Uterus (tissue), 4 donors: ENCODE measurements around the gene C9orf153. TPM values are rescaled to one million over a fixed set of nuclear protein-coding genes. Genes with fewer than 3 reads are reported as not detected.

Experiments
- DNase-seq, 2 donors: peaks; one replicate each; pipeline ENCODE4 v3.0.0-alpha.2; 2019 to 2020
- H3K27ac ChIP-seq, 2 donors: fragments of 200-600 bp; sonication (generic); 1 replicate in 1 of 2; 2 replicates in 1 of 2; pipeline ENCODE4 v1.5.1; 2016 to 2018
- H3K27me3 ChIP-seq, 2 donors: fragments of 200-600 bp; sonication (generic); one replicate each; pipeline ENCODE4 v1.5.1; 2018 to 2019; ENCODE audit warnings: control low read depth in 1 of 2
- H3K36me3 ChIP-seq, 2 donors: fragments of 200-600 bp; sonication (generic); one replicate each; pipeline ENCODE4 v1.5.1; 2019; ENCODE audit warnings: control low read depth in 1 of 2
- H3K4me1 ChIP-seq, 2 donors: fragments of 200-600 bp; sonication (generic); one replicate each; pipeline ENCODE4 v1.5.1; 2018 to 2019; ENCODE audit warnings: control low read depth in 1 of 2
- H3K4me3 ChIP-seq, 2 donors: fragments of 200-600 bp; sonication (generic); 1 replicate in 1 of 2; 2 replicates in 1 of 2; pipeline ENCODE4 v1.5.1; 2018 to 2019; ENCODE audit warnings: mild to moderate bottlenecking in 1 of 2
- H3K9me3 ChIP-seq, 2 donors: fragments of 200-600 bp; sonication (generic); one replicate each; pipeline ENCODE4 v1.5.1; 2019; ENCODE audit warnings: control low read depth in 1 of 2
- CTCF ChIP-seq, 4 experiments: fragments of 200-600 bp in 2 of 4; fragments of 450-650 bp in 2 of 4; sonication (generic) in 2 of 4; IDR thresholded peaks; one replicate each; pipeline ENCODE4 v1.5.1; 2016 to 2019; ENCODE audit warnings: antibody characterized with exemption in 4 of 4, mild to moderate bottlenecking in 2 of 4, moderate library complexity in 1 of 4
- POLR2A ChIP-seq, 2 donors: fragments of 450-650 bp; IDR thresholded peaks; one replicate each; pipeline ENCODE4 v1.6.1; 2016; ENCODE audit warnings: antibody characterized with exemption in 2 of 2, mild to moderate bottlenecking in 1 of 2, moderate library complexity in 1 of 2
- intact Hi-C: fragments of 100-400 bp; cut with DNase I; formaldehyde crosslinking; loops from one replicate; pipeline ENCODE4 v1.15.1; 2023; ENCODE audit warnings: low total_unique reads
- total RNA-seq, 4 donors: library from RNA; depleted of rRNA in 3 of 4; stranded (reverse); fragments of >200 nt in 3 of 4; gene quantifications; one replicate each; pipeline versions ENCODE4 v1.1.0 to v1.2.4, GENCODE V29; 2014 to 2023
- donor health status: DM: yes; HTN: yes; CAD: no.

Gene C9orf153
- total RNA-seq, 4 donors from 2014 or later: 0.82 to 1.8 (median 1.5) TPM; not detected in 1

GRCh38 chr9:86242071-86242470 lies 17.4 kb downstream of the C9orf153 start:
- intact Hi-C loops: no loop called here
- TF ChIP-seq CTCF (IDR thresholded peaks at IDR 0.05) (no peak), POLR2A (IDR thresholded peaks at IDR 0.05) (no peak)
- Histone ChIP-seq H3K27me3 (no peaks in the 10 kb centered on the region), H3K4me1 (no peaks in the 10 kb centered on the region), H3K9me3 (no peaks in the 10 kb centered on the region), H3K4me3 (no peak overlapping the region), H3K27ac (no peak overlapping the region), H3K36me3 (no peaks in the 10 kb centered on the region)
- DNase-seq: no peak

- no peak overlapping the region for H3K4me3 ChIP-seq
- no peaks in the 10 kb centered on the region for H3K36me3 ChIP-seq
- no peaks in the 10 kb centered on the region for H3K9me3 ChIP-seq
- DNase-seq: no peak
- intact Hi-C loops: no loop called here
- H3K27me3 ChIP-seq: no peaks in the 10 kb centered on the region
- no peak for TF ChIP-seq POLR2A (IDR thresholded peaks at IDR 0.05)
- no peak for TF ChIP-seq CTCF (IDR thresholded peaks at IDR 0.05)
- no peaks in the 10 kb centered on the region for H3K4me1 ChIP-seq
- H3K27ac ChIP-seq: no peak overlapping the region
Measured at GRCh38 chr9:86241216-86241615, 18.2 kb downstream of the C9orf153 start.

GRCh38 chr9:86238861-86239770 lies 20.3 kb downstream of the C9orf153 start:
- H3K36me3 ChIP-seq: no peaks in the 10 kb centered on the region
- no peaks in the 10 kb centered on the region for H3K4me1 ChIP-seq
- intact Hi-C loops: no loop called here
- no peaks in the 10 kb centered on the region for H3K9me3 ChIP-seq
- TF ChIP-seq CTCF (IDR thresholded peaks at IDR 0.05) (peak in 2 of 4 experiments; percentile 10 to 21), POLR2A (IDR thresholded peaks at IDR 0.05) (no peak)
- no peak for DNase-seq
- no peaks in the 10 kb centered on the region for H3K27me3 ChIP-seq
- H3K27ac ChIP-seq: no peak overlapping the region
- H3K4me3 ChIP-seq: no peak overlapping the region

DNA sequence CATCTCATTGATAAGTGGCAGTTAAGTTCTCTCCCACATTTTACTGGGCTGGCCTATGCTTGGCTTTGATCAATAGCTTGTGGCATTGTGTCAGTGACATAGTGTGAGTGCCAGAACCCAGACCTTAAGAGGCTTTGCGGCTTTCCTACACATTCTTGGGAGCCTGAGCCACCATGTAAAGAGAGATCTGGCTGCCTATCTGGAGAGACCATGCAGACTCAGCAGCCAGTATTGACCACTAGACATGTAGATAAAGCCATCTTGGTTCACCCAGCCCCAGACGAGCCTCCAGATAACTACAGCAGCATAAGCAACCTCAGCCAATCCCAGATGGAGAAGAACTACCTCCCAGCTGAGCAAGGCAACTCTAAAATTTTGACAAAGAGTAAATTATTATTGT lies 28.6 kb downstream of the C9orf153 start:
- no peak for TF ChIP-seq POLR2A (IDR thresholded peaks at IDR 0.05)
- TF ChIP-seq CTCF (IDR thresholded peaks at IDR 0.05): no peak
- no peak overlapping the region for H3K4me3 ChIP-seq

DNA sequence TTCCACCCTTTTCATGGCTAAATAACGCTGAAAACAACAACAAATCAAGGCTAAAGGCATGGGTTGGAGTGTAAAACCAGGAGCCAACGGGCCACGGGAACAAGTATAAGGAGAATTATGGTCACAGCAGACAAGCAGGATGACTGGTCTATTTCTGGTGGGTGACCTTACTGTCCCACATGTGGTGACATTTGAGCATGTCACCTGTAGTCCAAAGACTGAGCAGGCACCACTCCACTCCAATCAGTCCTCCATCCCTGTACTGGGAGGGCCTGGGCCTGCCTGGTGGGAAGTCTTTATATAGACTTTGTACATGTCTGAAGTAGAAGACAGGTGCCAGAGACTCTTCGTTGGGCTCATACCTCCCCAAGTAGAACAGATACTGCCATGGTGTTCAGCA lies 36.8 kb downstream of the C9orf153 start:
- DNase-seq: no peak
- no peaks in the 10 kb centered on the region for H3K27me3 ChIP-seq
- no peaks in the 10 kb centered on the region for H3K36me3 ChIP-seq
- H3K27ac ChIP-seq: no peak overlapping the region
- intact Hi-C loops: no loop called here
- no peaks in the 10 kb centered on the region for H3K4me1 ChIP-seq
- no peak overlapping the region for H3K4me3 ChIP-seq
- no peaks in the 10 kb centered on the region for H3K9me3 ChIP-seq
- TF ChIP-seq CTCF (IDR thresholded peaks at IDR 0.05) (no peak), POLR2A (IDR thresholded peaks at IDR 0.05) (no peak)

More for the DNA sequence above, 28.6 kb downstream of the C9orf153 start:
- H3K27ac ChIP-seq: no peak overlapping the region
- H3K27me3 ChIP-seq: no peaks in the 10 kb centered on the region
- H3K4me1 ChIP-seq: no peaks in the 10 kb centered on the region
- DNase-seq: no peak
- no peaks in the 10 kb centered on the region for H3K36me3 ChIP-seq
- intact Hi-C loops: no loop called here
- no peaks in the 10 kb centered on the region for H3K9me3 ChIP-seq
